Sciatic nerve (tissue), 2 donors: ENCODE data around the gene FAM111A. TPM values are rescaled to one million over a fixed set of nuclear protein-coding genes. Genes with fewer than 3 reads are reported as not detected.
"Not testable (repeated sequence)": the region's sequence is repeated elsewhere in the genome, so short reads cannot be mapped to it uniquely, and the experiment has no call there.

Experiments used
- ATAC-seq: fragments of 200-7000 bp; cut with Tn5 transposase; one replicate; pipeline ENCODE4 v1.9.1; 2020; ENCODE audit warnings: mild to moderate bottlenecking, moderate library complexity
- DNase-seq: peaks from one replicate; pipeline ENCODE4 v3.0.0-alpha.2; 2020; ENCODE audit warnings: low spot score
- intact Hi-C: fragments of 100-400 bp; cut with DNase I; formaldehyde crosslinking; loops from one replicate; pipeline ENCODE4 v1.14.2; 2022
- total RNA-seq: library from RNA; stranded (reverse); fragmentation: NEBNext Ultra II Directional; extraction: Animal tissue kit (Norgen Biotek cat#: 25700); gene quantifications from one replicate; pipeline ENCODE4 v1.2.1, GENCODE V29; 2021
- donor health status: DM: no; HTN: no; CAD: no.
- donor health status: DM: no; HTN: no; CAD: no.

FAM111A gene, protein sequence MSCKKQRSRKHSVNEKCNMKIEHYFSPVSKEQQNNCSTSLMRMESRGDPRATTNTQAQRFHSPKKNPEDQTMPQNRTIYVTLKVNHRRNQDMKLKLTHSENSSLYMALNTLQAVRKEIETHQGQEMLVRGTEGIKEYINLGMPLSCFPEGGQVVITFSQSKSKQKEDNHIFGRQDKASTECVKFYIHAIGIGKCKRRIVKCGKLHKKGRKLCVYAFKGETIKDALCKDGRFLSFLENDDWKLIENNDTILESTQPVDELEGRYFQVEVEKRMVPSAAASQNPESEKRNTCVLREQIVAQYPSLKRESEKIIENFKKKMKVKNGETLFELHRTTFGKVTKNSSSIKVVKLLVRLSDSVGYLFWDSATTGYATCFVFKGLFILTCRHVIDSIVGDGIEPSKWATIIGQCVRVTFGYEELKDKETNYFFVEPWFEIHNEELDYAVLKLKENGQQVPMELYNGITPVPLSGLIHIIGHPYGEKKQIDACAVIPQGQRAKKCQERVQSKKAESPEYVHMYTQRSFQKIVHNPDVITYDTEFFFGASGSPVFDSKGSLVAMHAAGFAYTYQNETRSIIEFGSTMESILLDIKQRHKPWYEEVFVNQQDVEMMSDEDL
- 48.0 TPM for total RNA-seq

DNA sequence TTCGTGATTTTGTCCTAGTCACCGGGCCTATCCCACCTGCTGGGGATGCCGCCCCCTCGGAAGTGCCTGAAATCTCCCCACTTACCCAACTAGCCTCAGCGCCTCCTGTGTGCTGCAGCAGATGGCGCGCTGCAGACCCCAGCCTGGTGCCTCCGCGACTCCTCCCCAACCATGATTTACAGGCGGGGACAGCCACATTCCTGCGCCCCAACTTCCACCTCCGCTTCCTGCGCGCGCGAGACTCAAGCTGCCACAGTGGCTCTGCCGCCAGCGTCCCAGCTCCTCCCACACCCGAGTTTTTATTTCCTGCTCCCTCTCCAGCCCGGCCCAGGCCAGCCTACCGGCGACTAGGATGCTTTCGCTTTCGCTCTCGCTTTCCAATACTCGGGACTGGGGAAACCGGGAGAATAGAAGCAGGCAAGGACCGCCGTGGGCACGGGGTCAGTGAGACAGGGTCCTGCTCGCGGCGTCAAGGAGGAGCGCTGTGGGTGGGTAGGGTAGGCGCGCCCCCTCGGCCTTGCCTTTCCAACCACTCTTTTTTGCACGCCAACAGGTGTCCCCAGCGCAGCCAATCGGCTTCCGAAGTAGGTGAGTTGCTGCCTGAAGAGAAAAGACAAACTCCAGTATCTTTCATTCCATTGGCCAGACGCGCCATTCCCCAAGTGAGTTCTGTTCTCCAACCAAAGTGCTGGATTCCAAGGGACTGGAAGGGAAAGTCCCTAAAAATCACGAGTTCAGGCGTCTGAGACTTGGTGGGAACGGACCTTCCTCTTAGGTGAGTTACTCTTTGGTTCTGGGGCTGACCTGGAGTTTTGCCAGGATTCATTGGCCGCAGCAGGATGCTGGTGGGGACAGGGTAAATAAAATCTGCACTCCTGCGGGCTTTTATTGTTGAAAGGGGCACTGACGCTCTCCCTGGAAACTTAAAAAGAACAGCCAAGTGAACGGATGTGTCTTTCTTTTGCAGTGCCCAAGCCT lies at the start of gene FAM111A:
TSS of gene FAM111A (plus strand) at position 327 of the 978 bp plus-strand sequence. CDS start 6,017 bp downstream, outside the sequence.
- ATAC-seq, result peak; percentile 95
- DNase-seq, result peak; percentile 91
- intact Hi-C loops, result no loop called here

GRCh38 chr11:59093576-59093975 lies 49.1 kb upstream of the FAM111A start:
- DNase-seq, ATAC-seq, intact Hi-C loops: not testable (repeated sequence)

DNA sequence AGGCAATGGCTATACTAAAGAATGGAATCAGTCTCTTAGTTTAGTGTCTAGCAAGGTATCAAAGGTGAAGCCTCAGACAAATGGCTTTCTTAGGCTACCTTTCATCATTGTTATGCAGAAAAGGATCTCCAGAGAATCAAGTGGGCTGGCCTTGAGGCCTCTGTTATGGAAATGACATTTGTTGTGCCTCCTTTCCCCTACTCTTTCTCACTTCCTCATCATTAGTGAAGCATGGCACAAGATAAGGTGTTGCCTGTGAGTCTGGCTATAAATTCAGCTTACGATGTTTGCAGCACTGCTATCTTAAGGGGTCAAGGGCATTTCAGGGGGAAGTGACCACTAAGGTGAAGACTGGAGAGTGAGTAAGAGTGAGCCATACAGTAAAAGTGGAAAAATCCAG lies 47.4 kb upstream of the FAM111A start:
- intact Hi-C loops, DNase-seq: not testable (repeated sequence)

GRCh38 chr11:59095972-59096575 lies 46.6 kb upstream of the FAM111A start:
- DNase-seq, ATAC-seq, intact Hi-C loops: not testable (repeated sequence)

More for the DNA sequence above, 47.4 kb upstream of the FAM111A start:
- not testable (repeated sequence) for ATAC-seq

DNA sequence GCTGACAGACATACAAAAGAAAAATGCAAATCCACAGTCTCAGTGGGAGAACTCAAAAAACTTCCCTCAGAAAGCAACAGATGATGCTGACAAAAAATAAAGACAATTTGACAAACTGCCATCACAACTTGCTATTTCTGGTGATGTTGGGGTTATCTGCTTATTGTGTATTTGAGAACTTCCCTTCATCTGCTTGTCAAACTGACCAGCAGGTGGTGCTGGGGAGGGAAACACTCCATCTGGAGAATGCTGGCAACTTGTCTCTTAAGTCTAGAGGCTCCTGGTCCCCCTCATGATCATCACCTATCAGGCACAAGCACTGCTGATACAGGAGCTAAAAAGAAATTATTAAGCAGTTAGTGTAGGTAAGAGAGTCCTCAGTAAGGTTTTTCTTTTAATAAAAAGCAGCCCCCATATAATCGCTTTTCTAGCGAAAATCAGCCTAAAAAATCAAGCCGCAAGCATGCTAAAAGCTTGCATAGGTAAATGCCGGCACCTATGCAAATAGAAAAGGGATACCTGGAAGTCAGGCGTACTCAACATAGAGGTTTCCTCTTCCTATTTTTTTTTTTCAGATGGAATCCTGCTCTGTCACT lies 45.4 kb upstream of the FAM111A start:
- peak; percentile 71 for DNase-seq
- ATAC-seq, result peak; percentile 36
- intact Hi-C loops, result no loop called here

- intact Hi-C loops, ATAC-seq: not testable (repeated sequence)
Observed at GRCh38 chr11:59097938-59098337, 44.7 kb upstream of the FAM111A start.

GRCh38 chr11:59102259-59102765 lies 40.3 kb upstream of the FAM111A start:
- intact Hi-C loops, result no loop called here
- ATAC-seq (no peak), DNase-seq (peak; percentile 59)

More at GRCh38 chr11:59097938-59098337, 44.7 kb upstream of the FAM111A start:
- DNase-seq, result not testable (repeated sequence)

- ATAC-seq, result peak; percentile 98
- intact Hi-C loops, result no loop called here
- DNase-seq, result peak; percentile 86
Observed at GRCh38 chr11:59106363-59107336, 36.0 kb upstream of the FAM111A start, which contains the start of gene FAM111B. Gene FAM111B, plus strand, starts transcription at chr11:59107237. Its CDS starts 2,389 bp downstream, at chr11:59109626.

GRCh38 chr11:59107721-59108120 lies 34.9 kb upstream of the FAM111A start:
- DNase-seq, ATAC-seq, intact Hi-C loops: not testable (repeated sequence)

- intact Hi-C loops, result no loop called here
- ATAC-seq (no peak), DNase-seq (no peak)
Observed at GRCh38 chr11:59112494-59112893, 30.2 kb upstream of the FAM111A start.

GRCh38 chr11:59114344-59114743 lies 28.3 kb upstream of the FAM111A start:
- no peak for DNase-seq
- ATAC-seq, result no peak
- intact Hi-C loops, result no loop called here

GRCh38 chr11:59115553-59115952 lies 27.1 kb upstream of the FAM111A start:
- DNase-seq (no peak), ATAC-seq (no peak)
- intact Hi-C loops, result no loop called here

- DNase-seq, result no peak
- ATAC-seq, result no peak
- intact Hi-C loops, result no loop called here
Observed at GRCh38 chr11:59117774-59118173, 24.9 kb upstream of the FAM111A start.

- no peak for DNase-seq
- no peak for ATAC-seq
- intact Hi-C loops, result no loop called here
Observed at GRCh38 chr11:59119826-59120225, 22.8 kb upstream of the FAM111A start.

DNA sequence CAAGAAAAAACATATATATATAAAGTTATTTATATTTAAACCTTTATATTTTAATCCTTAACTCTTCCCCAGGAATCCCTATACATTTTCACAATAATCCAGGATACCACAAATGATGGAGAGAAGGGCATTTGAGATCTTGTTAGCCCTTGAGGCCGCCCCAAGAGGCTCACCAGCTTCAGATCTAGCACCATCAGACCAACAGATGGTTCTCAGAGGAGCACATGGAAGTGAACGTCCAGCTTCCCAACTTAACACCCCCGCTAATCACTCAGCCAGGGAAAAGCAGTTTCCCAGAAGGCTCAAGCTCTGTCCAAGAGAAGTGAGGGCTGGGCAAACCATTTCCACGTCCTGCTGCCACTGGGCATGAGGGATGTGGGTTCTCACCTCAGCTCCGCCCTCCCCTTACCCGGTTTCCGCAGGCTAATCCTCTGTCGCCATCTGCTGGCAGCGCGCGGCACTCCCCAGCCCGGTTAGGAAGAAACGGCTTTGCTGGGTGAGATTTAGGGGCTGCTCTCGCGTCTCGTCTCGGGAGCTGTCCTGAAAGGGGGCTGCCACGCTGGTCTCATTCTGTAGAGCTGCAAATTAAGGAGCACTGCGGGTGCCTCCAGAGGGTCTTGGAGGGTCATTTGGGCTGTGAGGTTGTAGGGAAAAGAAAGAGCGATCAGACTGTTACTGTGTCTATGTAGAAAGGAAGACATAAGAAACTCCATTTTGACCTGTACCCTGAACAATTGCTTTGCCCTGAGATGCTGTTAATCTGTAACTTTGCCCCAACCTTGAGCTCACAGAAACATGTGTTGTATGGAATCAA lies 6.8 kb upstream of the FAM111A start:
- ATAC-seq, result peak; percentile 94
- intact Hi-C loops, result no loop called here
- peak; percentile 90 for DNase-seq

GRCh38 chr11:59136551-59136950 lies 6.1 kb upstream of the FAM111A start:
- DNase-seq, intact Hi-C loops, ATAC-seq: not testable (repeated sequence)
